Stimulated activated CD4-positive, alpha-beta T cell treated with anti-CD3 and anti-CD28 coated beads, Interleukin-1b, Interleukin-23, amount 100 ng/mL, for 1 hour (primary cell): ENCODE results near the gene ZNF775.
"Not testable (repeated sequence)": the region's sequence is repeated elsewhere in the genome, so short reads cannot be mapped to it uniquely, and the experiment has no call there.

Experiments
- DNase-seq, 2 donors: peaks; one replicate each; pipeline ENCODE4 v3.0.0-alpha.2; 2020; ENCODE audit warnings: low read depth in 2 of 2

Gene ZNF775

GRCh38 chr7:150382123-150382843 lies 3.2 kb downstream of the ZNF775 start:
- DNase-seq: no peak

DNA sequence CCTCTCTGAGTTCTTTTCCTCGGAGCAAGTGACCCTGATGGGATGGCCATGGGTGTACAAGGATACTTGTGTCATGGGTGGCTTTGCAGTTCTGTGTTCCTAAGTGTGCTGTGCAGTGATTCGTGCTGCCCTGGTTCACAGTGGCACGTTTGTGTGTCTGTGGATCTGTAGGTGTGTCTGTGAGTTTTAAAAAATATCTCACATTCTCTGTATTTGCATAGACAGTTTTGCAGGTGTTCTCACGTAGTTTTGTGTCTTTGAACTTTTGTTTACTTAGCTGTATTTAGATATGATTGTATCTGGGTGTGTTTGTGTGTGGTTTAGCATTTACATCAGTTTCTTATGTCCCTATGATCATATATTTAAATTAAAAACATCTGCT lies 3.7 kb downstream of the ZNF775 start:
- no peak for DNase-seq

DNA sequence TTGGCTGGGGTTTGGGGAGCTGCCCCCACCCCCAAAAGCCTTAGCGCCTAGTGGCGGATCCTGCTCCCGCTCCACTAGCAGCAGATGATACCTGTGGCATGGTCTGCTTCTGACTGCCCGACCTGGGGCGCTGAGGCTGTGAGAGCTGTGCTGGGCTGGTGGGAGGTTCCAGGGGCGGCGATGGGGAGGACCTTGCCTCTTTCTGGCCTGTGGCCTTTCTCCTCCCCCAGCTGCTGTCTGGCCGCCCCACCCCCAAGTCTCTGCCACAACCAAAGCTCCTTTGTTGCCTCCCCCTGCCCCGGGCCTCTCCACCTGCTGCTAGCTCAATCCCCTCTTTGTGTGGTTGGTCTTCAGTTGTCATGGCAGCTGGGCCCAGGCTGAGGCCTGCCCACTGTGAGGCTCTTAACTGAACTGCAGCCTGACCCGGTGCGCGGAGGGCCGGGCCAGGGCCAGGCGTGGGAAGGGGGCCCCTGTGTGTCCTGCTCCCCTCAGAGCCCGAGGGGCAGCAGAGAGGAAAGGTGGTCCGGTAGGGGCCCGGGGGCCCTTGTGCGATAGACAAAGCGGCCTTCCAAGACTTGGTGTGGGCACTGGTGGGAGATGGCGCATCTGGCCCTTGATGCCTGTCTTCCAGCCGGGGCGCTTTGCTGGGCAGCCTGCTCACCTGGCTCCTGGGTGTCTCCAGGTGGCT lies 4.7 kb downstream of the ZNF775 start:
- DNase-seq: no peak

GRCh38 chr7:150384406-150385301 lies 5.5 kb downstream of the ZNF775 start:
- DNase-seq: no peak

- DNase-seq: no peak
These were observed 6.2 kb downstream of the ZNF775 start for GRCh38 chr7:150385302-150385723.

DNA sequence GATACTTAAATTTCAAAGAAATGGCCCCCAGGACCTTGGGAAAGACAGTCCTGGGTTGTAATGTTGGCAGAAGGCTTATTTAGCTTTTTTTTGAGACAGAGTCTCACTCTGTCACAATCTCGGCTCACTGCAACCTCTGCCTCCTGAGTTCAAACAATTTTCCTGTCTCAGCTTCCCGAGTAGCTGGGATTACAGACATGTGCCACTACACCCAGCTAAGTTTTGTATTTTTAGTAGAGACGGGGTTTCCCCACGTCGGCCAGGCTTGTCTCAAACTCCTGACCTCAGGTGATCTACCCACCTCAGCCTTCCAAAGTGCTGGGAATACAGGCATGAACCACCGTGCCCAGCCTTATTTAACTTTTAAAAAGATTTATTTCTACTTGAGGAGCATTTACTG lies 6.8 kb downstream of the ZNF775 start:
- DNase-seq: not testable (repeated sequence)

DNA sequence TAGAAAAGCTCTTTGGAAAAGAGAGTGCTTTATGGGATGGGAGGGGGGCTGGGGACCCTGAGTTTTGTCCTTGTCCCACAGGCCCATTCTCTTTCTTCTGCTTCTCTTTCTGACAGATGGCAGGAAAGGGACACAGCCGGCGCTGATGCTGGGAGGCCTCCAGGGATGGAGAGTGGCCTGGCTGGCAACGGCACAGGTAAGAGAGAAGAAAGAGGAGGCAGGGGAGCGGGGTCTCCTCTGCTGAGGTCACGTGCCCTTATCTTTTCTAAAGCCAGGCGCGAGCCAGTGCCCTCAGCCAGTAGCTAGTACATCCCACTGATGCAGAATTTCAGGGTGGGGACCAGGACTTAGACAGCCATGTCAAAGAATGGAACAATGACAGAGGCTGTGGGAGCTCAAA lies 9.2 kb downstream of the ZNF775 start:
- no peak for DNase-seq

DNA sequence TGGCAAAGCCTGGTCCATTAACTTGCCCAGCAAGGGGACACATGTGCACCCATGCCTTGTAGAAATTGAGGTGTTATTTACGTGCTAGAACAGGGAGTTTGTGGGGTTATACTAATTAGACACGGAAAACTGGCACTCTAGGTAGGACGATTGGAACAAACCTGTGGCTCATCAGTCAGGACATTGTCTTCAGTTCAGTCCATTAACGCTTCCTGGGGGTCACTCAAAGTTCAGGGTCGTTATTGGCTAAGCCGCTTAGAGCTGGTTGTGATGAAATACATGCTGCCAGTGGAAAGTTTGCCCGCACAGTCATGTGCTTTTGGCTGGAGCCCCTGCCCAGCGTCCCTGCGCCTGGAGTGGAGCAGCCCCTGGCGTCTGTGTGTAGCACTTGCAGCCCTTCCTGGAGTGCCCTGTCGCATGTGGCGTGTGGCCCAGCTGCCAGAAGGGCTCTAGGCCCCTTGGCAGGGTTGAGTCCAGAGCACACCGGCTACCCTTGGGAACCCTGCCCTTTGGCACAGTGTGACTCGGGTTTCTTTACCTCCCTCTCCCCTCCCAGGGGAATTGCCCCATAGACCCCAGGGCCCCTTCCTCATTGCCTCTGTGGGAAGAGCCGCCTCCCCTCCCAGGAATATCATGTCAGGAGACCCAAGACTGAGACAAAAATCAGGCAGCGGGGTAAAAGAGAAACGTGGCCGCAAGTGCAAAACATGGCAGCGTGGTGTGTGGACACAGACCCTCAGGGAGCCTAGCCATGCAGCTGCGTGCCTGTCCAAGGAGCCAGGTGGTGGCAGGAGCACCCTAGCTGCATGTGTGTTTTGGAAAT lies 9.8 kb downstream of the ZNF775 start:
- no peak for DNase-seq

DNA sequence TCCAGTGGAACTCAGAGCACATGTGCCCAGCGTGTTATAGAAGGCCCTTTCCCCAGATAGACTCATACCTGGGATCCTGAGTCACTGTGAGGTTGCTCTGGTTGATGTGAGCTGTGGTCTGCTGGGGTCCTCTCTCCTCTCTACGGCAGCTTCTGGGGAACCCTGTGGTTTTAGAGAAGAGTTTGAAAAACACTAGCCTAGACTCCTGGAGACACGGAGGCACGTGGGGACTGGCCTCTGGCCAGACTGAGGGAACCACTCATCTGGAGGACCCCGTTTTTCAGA lies 10.3 kb downstream of the ZNF775 start:
- DNase-seq: no peak

DNA sequence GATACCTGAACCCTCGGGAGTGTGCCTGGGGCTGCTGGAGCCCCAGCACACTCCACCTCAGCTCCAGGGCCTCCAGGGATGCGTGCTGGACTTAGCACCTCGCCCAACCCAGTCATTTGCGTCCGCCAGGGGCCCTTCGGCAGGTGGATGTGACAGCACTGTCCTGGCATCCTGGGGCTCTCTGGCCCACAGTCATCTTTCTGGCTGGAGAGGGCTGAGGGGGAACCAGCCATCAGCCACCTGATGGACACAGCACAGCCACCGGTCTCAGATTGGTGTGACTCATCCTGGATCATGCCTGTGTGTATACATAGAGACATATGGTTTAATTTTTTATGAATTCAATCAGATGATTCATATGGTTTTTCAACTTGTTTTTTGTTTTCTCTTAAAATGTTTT lies 11.1 kb downstream of the ZNF775 start:
- no peak for DNase-seq

DNA sequence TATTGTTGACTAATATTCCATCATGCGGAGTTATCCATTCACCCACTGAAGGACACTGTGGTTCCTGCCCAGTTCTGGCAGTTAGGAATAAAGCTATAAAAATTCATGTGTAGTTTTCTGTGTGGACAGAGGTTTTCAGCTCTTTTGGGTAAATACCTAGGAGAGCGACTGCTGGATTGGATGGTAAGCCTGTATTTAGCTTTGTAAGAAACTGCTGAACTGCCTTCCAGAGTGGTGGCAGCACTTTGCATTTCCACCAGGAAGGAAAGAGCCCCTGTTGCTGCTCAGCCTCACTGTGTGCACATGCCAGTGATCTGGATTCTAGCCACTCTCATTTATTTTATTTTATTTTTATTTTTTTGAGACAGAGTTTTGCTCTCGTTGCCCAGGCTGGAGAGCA lies 14.2 kb downstream of the ZNF775 start:
- DNase-seq: no peak

- DNase-seq: no peak
These were observed 17.3 kb downstream of the ZNF775 start for GRCh38 chr7:150396426-150396825.

GRCh38 chr7:150396851-150397260 lies 17.7 kb downstream of the ZNF775 start:
- no peak for DNase-seq

GRCh38 chr7:150397346-150398107 lies 18.4 kb downstream of the ZNF775 start:
- no peak for DNase-seq

DNA sequence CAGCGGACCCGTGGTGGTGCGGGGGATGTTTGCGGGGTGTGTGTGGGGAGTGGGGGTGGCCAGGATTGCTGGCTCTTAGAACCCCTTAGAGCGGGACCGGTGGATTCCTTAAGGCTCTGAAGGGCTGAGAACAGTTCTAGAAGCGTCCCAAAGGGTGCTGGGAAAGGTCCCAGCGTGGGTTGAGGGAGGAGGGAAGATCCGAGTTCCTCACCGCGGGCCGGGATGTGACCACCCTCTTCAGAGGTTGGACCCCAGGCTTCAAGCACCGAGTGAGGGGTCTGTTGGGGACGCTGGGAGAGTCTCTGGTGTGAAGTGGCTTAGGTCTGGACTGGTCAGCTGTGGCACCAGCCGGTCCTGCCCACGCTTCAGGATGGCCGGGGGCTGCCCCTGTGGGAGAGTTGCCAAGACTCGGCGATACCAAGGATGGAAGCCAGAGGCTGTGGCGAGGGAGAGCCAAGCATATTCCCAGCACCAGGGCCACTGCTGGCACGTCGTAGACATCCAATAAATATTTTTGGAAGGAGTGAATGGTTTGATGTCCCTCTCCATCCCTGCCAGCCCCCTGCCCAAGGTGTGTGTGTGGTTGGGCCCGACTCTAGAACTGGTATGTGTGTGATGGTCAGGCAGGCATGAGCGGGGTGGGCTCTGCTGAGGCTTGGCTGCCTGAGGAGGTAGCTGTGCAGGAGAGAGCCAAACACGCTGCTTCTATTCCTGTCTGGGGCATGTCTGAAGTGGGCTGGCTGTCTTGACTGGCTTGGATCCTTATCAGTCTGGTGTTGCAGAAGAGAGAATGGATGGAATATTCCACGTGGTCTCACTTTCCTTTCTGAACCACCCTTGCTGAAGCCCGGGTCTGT lies 19.2 kb downstream of the ZNF775 start:
- no peak for DNase-seq

- DNase-seq: no peak
These were observed 19.8 kb downstream of the ZNF775 start for GRCh38 chr7:150398965-150399320.

DNA sequence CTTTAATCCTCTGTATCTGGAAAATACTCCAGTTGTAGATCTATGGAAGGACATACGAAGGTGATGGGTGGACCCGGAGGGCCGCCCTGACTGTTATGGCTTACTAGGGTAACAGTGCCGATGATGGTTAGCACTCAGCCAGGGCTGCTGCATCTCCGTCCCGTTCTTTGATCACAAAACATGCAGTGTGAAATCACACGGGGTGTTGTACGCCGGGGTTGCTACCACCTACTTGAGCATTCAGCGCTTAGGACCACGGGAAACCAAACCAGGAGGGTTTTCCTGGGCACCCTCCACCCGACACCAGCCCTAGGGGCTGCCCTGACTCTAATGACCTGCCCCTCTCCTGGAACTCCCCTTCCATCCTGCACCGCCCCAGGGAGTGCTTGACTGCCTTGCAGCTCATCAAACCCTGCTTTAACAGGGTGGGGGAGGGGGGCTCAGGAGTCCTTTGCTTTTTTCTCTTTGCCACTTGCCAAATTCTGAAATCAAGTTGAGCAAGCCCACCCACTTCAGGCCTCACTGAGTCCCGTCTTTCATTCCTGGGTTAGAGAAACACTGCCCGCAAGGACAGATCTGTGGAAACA lies 20.4 kb downstream of the ZNF775 start:
- DNase-seq: no peak

DNA sequence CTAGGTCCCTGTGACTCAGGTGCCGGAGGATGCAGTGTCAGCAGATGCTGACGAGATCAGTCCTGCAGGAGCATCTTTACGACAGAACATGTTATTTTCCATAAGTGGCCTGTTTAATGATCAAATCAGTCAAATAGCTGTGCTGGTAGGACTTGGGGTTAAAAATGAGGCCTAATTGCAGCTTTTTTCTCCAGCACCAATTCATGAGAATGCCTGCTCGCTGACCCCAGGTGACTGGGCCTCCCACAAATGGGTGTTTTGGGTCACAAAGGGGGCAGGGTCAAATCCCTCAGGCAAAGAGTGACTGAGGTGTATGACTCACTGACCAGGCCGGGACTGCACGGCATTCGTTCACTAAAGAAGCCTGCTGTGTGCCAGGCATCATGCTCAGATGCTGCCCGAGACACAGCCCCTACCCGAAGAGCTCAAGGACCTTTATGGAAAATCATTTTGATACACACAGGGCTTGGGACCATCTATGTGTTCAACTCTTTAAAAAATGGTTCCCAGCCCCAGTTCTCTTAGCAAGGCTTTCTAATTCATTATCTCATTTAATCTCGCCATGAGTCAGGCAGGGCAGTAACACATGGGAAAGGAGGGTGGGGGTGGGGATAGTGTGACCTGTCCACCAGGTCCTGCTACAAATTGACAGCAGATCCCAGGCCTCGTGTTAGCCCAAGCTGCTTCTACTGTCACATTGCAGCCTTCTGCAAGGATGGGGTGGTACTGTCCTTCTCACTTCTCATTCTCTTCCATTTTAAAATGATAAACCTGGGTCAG lies 21.1 kb downstream of the ZNF775 start:
- no peak for DNase-seq

- no peak for DNase-seq
These were observed 21.8 kb downstream of the ZNF775 start for GRCh38 chr7:150400788-150401423.
